Neutrophil (primary cell): ENCODE results near the gene TMC1.
"Not testable (repeated sequence)": the region's sequence is repeated elsewhere in the genome, so short reads cannot be mapped to it uniquely, and the experiment has no call there.

Source experiments
- H3K27ac ChIP-seq: fragments of 200-600 bp; sonication (generic); 2 replicates; pipeline ENCODE4 v1.5.1; 2016; ENCODE audit warnings: mild to moderate bottlenecking, moderate library complexity
- H3K27me3 ChIP-seq: fragments of 200-600 bp; sonication (generic); 2 replicates; pipeline ENCODE4 v1.6.0; 2016; ENCODE audit warnings: mild to moderate bottlenecking
- H3K36me3 ChIP-seq: fragments of 200-600 bp; sonication (generic); 2 replicates; pipeline ENCODE4 v1.5.1; 2017
- H3K4me1 ChIP-seq, 2 experiments: fragments of 200-600 bp in 1 of 2; sonication (generic) in 1 of 2; 1 replicate in 1 of 2; 2 replicates in 1 of 2; pipeline versions ENCODE4 v1.5.1 to v1.6.1; 2013 to 2016; ENCODE audit warnings: low read depth in 1 of 2, low read length in 1 of 2, mild to moderate bottlenecking in 1 of 2, moderate library complexity in 1 of 2; ENCODE audit not compliant: control insufficient read depth in 1 of 2, insufficient read depth in 1 of 2
- H3K4me3 ChIP-seq, 2 experiments: fragments of 200-600 bp in 1 of 2; sonication (generic) in 1 of 2; 1 replicate in 1 of 2; 2 replicates in 1 of 2; pipeline ENCODE4 v1.5.1; 2013 to 2016; ENCODE audit warnings: low read depth in 1 of 2, low read length in 1 of 2, mild to moderate bottlenecking in 1 of 2, moderate library complexity in 1 of 2
- H3K9me3 ChIP-seq: fragments of 200-600 bp; sonication (generic); 2 replicates; pipeline ENCODE4 v1.5.1; 2016
- TF ChIP-seq, protein P1 (sequence below): fragments of 200-600 bp; sonication (generic); IDR thresholded peaks from 2 replicates; pipeline ENCODE4 v1.5.1; 2016; ENCODE audit warnings: antibody characterized with exemption

The TMC1 gene

DNA sequence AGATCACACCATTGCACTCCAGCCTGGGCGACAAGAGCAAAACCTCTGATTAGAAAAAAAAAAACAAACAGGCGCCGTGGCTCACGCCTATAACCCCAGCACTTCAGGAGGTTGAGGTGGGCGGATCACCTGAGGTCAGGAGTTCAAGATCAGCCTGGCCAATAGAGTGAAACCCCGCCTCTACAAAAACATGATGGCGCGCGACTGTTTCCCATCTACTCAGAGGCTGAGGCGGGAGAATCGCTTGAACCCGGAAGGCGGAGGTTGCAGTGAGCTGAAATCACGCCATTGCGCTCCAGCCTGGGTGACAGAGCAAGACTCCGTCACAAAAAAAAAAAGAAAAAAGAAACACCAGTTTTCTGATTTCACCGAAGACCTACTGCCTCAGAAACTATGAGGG, at the start of gene TMC1:
TSS of gene TMC1 (plus strand) at position 193 of the 400 bp plus-strand sequence. CDS start 127,041 bp downstream, outside the sequence.
- H3K4me3 ChIP-seq, H3K27ac ChIP-seq, H3K9me3 ChIP-seq, H3K36me3 ChIP-seq, H3K4me1 ChIP-seq, H3K27me3 ChIP-seq: not testable (repeated sequence)

- Histone ChIP-seq H3K27me3 (no peaks in the 10 kb centered on the region), H3K27ac (no peak overlapping the region), H3K4me1 (peaks cover 5% of the 10 kb centered on the region in 2 experiments), H3K9me3 (no peaks in the 10 kb centered on the region), H3K36me3 (no peaks in the 10 kb centered on the region), H3K4me3 (no peak overlapping the region)
- TF ChIP-seq, protein P1, sequence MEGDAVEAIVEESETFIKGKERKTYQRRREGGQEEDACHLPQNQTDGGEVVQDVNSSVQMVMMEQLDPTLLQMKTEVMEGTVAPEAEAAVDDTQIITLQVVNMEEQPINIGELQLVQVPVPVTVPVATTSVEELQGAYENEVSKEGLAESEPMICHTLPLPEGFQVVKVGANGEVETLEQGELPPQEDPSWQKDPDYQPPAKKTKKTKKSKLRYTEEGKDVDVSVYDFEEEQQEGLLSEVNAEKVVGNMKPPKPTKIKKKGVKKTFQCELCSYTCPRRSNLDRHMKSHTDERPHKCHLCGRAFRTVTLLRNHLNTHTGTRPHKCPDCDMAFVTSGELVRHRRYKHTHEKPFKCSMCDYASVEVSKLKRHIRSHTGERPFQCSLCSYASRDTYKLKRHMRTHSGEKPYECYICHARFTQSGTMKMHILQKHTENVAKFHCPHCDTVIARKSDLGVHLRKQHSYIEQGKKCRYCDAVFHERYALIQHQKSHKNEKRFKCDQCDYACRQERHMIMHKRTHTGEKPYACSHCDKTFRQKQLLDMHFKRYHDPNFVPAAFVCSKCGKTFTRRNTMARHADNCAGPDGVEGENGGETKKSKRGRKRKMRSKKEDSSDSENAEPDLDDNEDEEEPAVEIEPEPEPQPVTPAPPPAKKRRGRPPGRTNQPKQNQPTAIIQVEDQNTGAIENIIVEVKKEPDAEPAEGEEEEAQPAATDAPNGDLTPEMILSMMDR: no peak
Measured at GRCh38 chr9:72473474-72474261, 47.7 kb upstream of the TMC1 start.

DNA sequence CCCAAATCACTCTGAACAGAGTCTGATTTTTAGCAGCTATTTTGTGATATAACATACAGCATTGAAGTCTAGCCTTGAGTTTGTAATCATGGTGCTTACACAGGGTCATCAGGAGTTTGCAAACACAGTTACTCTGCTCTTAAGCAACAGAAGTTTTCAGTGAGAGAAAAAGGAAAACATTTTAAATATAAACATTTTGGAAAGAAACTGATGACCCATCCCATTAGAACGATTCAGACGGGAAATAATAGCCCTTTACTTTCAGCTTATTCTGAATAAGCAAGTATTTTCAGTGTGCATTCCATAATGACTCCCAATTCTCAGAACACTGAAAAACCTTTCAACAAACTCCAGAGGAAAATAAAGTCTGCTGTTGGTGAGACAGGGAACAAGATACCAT, 46.7 kb upstream of the TMC1 start:
- H3K4me3 ChIP-seq: no peak overlapping the region

DNA sequence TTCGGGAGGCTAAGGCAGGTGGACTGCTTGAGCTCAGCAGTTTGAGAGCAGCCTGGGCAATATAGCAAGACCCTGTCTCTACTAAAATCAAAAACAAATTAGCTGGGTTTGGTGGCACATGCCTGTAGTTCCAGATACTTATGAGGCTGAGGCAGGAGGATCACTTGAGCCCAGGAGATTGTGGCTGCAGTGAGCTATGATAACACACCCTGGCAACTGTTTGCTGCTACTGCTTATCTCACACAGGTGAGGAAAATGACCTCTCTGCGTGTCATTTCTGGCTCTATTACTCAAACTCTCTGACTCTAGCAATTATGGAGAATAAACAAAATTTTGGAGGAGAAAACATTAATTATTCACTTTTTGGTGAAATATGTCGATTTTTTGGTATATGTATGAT, 45.3 kb upstream of the TMC1 start:
- no peak overlapping the region for H3K27ac ChIP-seq
- peaks cover 5% of the 10 kb centered on the region in 2 experiments for H3K4me1 ChIP-seq
- no peaks in the 10 kb centered on the region for H3K36me3 ChIP-seq
- TF ChIP-seq, protein P1: no peak
- H3K4me3 ChIP-seq: no peak overlapping the region
- H3K9me3 ChIP-seq: no peaks in the 10 kb centered on the region
- H3K27me3 ChIP-seq: no peaks in the 10 kb centered on the region

More for the DNA sequence above, 46.7 kb upstream of the TMC1 start:
- peaks cover 5% of the 10 kb centered on the region in 2 experiments for H3K4me1 ChIP-seq
- H3K36me3 ChIP-seq: no peaks in the 10 kb centered on the region
- no peak overlapping the region for H3K27ac ChIP-seq
- TF ChIP-seq, protein P1: no peak
- no peaks in the 10 kb centered on the region for H3K9me3 ChIP-seq
- no peaks in the 10 kb centered on the region for H3K27me3 ChIP-seq

DNA sequence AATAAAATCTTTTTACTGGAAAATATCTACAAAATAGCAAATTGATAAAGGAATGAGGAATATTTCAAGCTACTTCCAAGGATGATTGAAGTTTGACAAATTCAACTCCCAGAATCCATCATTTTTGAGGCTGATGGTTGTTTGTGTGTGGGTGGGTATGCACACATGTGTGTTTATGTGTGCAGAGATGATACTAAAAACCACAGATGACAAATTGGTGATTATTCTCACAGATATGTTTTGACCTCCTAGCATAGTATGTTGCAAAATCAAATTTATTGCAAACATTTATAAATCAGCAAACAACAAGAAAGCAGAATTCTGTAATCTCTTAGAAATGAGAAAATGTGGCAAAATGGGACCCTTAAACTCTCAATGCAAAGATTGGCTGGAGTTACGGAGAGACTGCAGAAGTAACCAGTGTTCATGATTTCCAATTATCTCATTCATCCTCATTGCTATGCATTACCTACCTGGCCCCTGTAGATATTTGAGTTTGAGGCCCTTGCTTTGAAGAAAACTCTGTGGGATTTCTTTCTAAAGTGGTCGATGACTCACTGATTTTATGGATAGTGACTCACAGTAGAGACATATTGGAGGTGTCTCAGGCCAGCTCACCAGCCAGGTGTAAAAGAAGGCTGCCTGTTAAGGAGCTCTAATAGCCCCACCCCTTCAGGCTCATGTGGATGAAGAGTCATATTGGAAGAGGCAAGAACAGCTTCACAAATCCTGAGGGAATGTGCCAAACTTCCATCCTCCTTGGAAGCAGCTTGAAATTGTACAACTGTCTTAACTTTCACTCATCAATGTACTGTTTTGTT, 44.6 kb upstream of the TMC1 start:
- no peak overlapping the region for H3K27ac ChIP-seq
- TF ChIP-seq, protein P1: no peak

More for the DNA sequence above, 44.6 kb upstream of the TMC1 start:
- Histone ChIP-seq H3K27me3 (no peaks in the 10 kb centered on the region), H3K4me1 (peaks cover 5% of the 10 kb centered on the region in 2 experiments), H3K4me3 (no peak overlapping the region), H3K9me3 (no peaks in the 10 kb centered on the region), H3K36me3 (no peaks in the 10 kb centered on the region)
